ENCODE data around the gene GSN.

Gene GSN

DNA sequence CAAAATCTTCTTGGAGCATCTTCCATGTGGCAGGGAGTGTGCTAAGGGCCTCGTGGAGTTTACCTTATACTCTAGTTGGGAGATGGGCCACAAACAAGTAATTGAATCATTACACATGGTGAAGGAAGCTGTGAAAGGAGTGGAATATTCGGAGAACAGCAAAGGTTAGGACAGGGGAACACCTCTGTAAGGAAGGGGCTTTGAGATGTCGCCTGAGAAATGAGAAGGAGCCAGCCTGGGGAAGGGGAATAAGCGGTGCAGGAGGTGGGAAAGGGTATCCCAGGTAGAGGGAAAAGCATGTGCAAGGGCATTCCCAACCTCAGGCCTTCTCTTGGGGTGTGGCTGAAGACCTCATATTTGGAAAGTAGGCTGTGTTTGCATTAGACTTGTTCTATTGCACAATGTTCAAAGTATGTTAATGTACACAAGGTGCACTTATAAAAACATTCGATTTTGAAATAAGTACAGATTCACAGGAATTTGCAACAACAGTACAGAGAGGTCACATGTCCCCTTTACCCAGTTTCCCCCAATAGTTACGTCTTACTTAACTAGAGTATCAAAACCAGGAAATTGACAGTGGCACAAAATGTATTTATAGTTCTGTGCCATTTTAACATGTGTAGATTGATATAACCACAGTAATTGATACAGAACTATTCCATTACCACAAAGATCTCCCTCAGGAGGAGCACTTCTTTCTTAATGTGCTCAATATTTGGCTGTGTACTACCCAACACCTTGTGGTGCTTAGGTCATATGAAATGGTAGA is 104.5 kb downstream of the GSN start:
- DNase-seq (ENCODE audit: low read depth), result no peak

DNA sequence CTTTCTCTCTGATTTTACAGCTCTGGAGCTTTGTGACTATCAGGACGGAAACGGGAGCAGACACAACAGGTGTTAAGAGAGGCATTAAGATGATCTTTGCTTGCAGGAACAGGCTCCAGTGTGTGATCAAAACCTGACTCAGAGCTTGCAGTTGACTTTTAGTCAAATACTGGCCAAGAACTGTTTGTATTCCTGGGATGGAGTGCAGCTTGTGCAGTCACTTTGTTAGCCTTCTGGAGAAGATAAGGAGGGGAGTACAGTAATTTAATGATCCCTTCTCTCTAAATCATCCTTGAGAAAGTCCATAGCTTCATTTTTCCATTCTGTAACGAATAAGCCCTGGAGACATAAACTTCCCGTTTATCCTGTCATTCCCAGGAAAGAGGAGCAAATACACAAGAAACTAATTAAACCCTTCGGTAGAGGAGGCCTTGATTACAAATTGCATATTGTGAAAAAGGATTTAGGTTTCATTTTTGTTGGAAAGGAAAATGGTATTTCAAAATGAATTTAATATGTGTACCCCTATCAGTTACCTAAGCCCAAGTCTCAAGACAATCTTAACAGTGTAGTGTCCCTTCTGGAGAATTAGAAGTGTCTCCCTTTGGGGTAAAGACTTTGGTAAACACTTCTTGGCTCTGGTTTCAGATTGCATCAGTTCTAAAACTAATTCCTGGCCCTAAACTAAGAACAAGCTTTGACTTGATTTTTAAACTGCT is 105.2 kb downstream of the GSN start:
- DNase-seq (ENCODE audit: low read depth), result no peak

DNA sequence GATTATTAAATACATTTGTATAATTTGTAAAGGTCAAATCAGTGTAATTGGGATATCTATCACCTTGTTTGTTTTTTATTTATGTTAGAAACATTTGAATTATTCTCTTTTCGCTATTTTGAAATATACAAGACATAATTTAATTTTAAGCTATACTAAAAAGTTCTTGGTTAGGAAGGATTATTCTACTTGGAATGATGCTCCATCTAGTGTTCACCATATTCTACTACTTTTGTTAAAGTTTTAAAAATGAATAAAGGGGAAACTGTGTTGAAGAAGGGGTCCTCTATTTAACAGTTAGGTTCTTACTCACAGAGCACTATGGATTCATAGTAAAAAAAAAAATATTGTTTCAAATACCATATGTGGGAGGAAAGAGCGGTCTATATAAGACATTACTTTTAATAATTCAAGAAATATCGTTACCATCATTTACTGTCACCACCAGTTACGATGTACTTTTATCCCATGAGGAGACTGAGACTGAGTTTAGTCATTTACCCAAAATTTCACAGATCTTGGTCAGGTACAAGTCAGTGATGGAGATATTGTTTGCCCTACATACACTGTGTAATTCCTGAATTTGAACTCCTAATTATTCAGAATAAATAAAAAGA is 108.4 kb downstream of the GSN start:
- no peak for DNase-seq (ENCODE audit: low read depth)

DNA sequence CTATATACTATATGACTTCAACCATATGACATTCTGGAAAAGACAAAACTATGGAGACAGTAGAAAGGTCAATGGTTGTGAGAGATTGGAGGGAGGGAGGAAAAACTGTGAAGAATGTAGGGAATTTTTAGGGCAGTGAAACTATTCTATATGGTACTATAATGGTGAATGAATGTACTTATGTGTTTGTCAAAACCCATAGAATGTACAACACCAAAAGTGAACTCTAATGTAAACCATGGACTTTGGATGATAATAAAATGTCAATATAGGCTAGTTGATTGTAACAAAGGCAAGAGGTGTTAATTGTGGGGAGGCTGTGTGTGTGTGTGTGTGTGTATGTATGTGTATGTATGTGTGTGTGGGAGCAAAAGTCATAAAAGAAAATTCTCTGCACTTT is 112.9 kb downstream of the GSN start:
- no peak for DNase-seq (ENCODE audit: low read depth)

Measured in stimulated activated CD8-positive, alpha-beta memory T cell treated with anti-CD3 and anti-CD28 coated beads, Interleukin-12 subunit alpha, Interleukin-12 subunit beta, amount 100 ng/mL, for 1 hour (primary cell).